Stimulated activated naive CD8-positive, alpha-beta T cell treated with anti-CD3 and anti-CD28 coated beads, Interleukin-15, Interleukin-2, amounts not matched to agents 100 ng/mL and 50 ng/mL, for 24 hours (primary cell): ENCODE measurements around the gene HRH3.

Experiments
- H3K27ac Mint-ChIP-seq: one replicate; pipeline ENCODE4 v1.8.0; 2021; ENCODE audit warnings: mild to moderate bottlenecking, mixed read lengths
- H3K27me3 Mint-ChIP-seq: one replicate; pipeline ENCODE4 v1.8.0; 2021; ENCODE audit warnings: mixed read lengths
- H3K36me3 Mint-ChIP-seq: one replicate; pipeline ENCODE4 v1.8.0; 2021; ENCODE audit warnings: low read depth, mixed read lengths
- H3K4me1 Mint-ChIP-seq: one replicate; pipeline ENCODE4 v1.8.0; 2021; ENCODE audit warnings: low read depth, mixed read lengths
- H3K4me3 Mint-ChIP-seq: one replicate; pipeline ENCODE4 v1.8.0; 2021; ENCODE audit warnings: mild to moderate bottlenecking, mixed read lengths
- H3K9me3 Mint-ChIP-seq: one replicate; pipeline ENCODE4 v1.8.0; 2021; ENCODE audit warnings: mixed read lengths

HRH3 gene

DNA sequence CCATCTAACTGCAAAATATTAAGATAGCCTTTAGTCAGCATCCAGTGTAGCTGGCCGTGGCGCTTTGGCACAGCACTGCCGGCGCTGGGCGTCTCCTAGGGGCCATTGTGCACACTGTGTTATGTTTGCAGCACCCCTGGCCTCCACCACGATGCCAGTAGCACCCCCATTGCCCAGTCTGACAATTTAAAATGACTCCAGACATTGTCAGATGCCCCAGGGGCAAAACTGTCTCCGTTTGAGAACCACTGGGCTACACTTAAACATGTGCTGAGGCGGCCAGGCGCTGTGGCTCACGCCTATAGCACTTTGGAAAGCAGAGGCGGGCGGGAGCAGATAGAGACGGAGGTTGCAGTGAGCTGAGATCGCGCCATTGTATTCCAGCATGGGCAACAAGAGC lies 43.2 kb downstream of the HRH3 start:
- H3K9me3 Mint-ChIP-seq, result no peaks in the 10 kb centered on the region
- H3K4me1 Mint-ChIP-seq, result peaks cover 4% of the 10 kb centered on the region
- H3K4me3 Mint-ChIP-seq, result no peak overlapping the region
- H3K36me3 Mint-ChIP-seq, result peaks cover 28% of the 10 kb centered on the region
- no peaks in the 10 kb centered on the region for H3K27me3 Mint-ChIP-seq
- H3K27ac Mint-ChIP-seq, result no peak overlapping the region

- peaks cover 28% of the 10 kb centered on the region for H3K36me3 Mint-ChIP-seq
- H3K27me3 Mint-ChIP-seq, result no peaks in the 10 kb centered on the region
- H3K27ac Mint-ChIP-seq, result no peak overlapping the region
- H3K4me1 Mint-ChIP-seq, result no peaks in the 10 kb centered on the region
- no peaks in the 10 kb centered on the region for H3K9me3 Mint-ChIP-seq
- H3K4me3 Mint-ChIP-seq, result no peak overlapping the region
Observed at GRCh38 chr20:62175711-62176110, 44.4 kb downstream of the HRH3 start.

GRCh38 chr20:62174870-62175624 lies 45.0 kb downstream of the HRH3 start:
- H3K36me3 Mint-ChIP-seq, result peaks cover 25% of the 10 kb centered on the region
- H3K9me3 Mint-ChIP-seq, result no peaks in the 10 kb centered on the region
- H3K27ac Mint-ChIP-seq, result no peak overlapping the region
- H3K27me3 Mint-ChIP-seq, result no peaks in the 10 kb centered on the region
- no peaks in the 10 kb centered on the region for H3K4me1 Mint-ChIP-seq
- H3K4me3 Mint-ChIP-seq, result no peak overlapping the region

DNA sequence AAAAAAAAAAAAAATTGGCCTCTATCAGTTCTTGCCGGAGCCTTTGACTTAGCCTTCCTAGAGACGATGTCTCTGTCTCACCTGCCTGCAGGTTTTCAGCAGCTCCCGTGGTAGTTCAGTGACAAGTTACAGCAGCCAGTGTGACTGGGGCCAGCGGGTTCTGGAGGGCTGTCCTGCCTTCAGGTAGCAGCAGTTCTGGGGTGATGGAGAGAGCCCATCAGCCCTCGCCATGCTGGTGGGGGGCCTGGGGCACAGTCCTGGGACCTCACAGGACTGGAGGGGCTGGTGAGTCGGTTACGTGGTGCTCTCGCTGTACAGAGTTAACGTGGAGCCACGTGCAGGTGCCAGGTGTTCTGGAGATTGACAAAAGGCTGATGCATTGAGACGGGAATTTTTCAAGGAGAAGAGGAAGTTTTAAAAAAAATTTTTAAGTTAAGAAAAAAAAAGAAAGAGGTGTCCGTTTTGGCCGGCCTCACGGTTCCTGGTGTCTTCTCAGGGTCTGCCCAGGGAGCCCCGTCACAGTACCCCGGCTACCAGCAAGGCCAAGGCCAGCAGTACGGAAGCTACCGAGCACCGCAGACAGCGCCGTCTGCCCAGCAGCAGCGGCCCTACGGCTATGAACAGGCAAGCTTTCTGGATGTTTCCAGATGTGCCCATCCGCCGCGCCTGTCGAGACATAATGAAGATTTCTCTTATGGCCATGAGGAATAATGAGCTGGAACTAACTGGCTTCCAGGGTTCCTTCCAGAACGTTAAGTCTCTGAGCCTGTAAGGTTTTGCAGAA lies 45.9 kb downstream of the HRH3 start:
- H3K4me3 Mint-ChIP-seq, result no peak overlapping the region
- H3K27me3 Mint-ChIP-seq, result no peaks in the 10 kb centered on the region
- H3K36me3 Mint-ChIP-seq, result peaks cover 26% of the 10 kb centered on the region
- H3K4me1 Mint-ChIP-seq, result no peaks in the 10 kb centered on the region
- no peaks in the 10 kb centered on the region for H3K9me3 Mint-ChIP-seq
- H3K27ac Mint-ChIP-seq, result no peak overlapping the region

DNA sequence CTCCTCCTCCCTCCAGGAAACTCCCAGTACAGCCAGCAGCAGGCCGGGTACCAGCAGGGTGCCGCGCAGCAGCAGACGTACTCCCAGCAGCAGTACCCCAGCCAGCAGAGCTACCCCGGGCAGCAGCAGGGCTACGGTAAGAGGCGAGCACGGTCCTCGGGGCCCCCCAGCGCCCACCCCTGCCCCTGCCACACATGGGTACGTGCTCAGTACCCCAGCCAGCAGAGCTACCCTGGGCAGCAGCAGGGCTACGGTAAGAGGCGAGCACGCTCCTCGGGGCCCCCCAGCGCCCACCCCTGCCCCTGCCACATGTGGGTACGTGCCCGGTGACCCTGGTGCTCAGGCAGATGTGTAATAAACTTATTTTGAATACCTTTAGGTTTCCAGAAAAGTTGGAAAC lies 47.4 kb downstream of the HRH3 start:
- peaks cover 31% of the 10 kb centered on the region for H3K36me3 Mint-ChIP-seq

GRCh38 chr20:62171245-62171644 lies 48.8 kb downstream of the HRH3 start:
- Mint-ChIP-seq H3K9me3 (no peaks in the 10 kb centered on the region), H3K4me1 (no peaks in the 10 kb centered on the region), H3K4me3 (no peak overlapping the region), H3K36me3 (peaks cover 35% of the 10 kb centered on the region), H3K27ac (no peak overlapping the region), H3K27me3 (no peaks in the 10 kb centered on the region)

More for the DNA sequence above, 47.4 kb downstream of the HRH3 start:
- no peak overlapping the region for H3K27ac Mint-ChIP-seq
- no peak overlapping the region for H3K4me3 Mint-ChIP-seq
- H3K4me1 Mint-ChIP-seq, result no peaks in the 10 kb centered on the region
- no peaks in the 10 kb centered on the region for H3K27me3 Mint-ChIP-seq
- H3K9me3 Mint-ChIP-seq, result no peaks in the 10 kb centered on the region

DNA sequence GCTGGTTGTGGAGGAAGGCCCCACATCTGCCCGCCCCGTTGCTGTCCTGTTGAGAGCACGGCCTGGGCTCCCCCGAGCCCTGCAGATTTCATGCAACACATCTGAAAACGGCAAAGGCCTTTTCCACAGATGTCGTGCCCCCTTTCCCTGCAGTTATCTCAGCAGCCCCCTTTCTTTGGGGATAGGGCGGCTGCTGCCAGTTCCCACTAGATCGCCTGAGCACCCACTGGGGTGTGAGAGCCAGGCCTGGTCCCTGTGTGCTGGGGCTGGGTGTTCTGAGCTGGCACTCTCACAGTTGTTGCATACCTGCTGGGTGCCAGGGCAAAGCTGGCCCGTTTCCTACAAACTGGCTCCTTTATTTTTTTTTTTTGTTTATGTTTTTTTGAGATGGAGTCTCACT lies 49.5 kb downstream of the HRH3 start:
- Mint-ChIP-seq H3K4me1 (no peaks in the 10 kb centered on the region), H3K9me3 (no peaks in the 10 kb centered on the region), H3K4me3 (no peak overlapping the region), H3K27me3 (no peaks in the 10 kb centered on the region), H3K36me3 (peaks cover 37% of the 10 kb centered on the region), H3K27ac (no peak overlapping the region)

- Mint-ChIP-seq H3K27ac (no peak overlapping the region), H3K9me3 (no peaks in the 10 kb centered on the region), H3K27me3 (no peaks in the 10 kb centered on the region), H3K4me3 (no peak overlapping the region), H3K36me3 (peaks cover 31% of the 10 kb centered on the region), H3K4me1 (no peaks in the 10 kb centered on the region)
Observed at GRCh38 chr20:62168890-62169435, 51.1 kb downstream of the HRH3 start.

DNA sequence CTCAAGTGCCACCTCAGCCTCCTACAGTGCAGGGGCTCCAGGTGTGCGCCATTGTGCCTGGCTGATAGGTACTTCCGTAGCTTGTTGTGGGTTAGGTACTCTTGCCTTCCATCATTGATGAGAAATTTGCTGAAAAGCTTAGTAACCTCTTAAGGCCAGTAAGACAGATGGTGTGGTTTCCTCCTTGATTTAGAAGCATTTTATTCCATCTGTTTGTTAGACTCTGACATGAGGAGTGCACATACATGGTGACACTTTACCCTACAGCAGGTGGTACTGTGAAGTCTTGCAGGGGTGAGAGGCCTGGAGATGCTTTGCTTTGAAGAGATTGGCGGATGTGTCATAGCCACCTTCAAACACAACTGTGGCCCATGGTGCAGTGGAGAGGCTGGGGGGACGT lies 52.0 kb downstream of the HRH3 start:
- no peak overlapping the region for H3K27ac Mint-ChIP-seq
- H3K4me1 Mint-ChIP-seq, result no peaks in the 10 kb centered on the region
- no peaks in the 10 kb centered on the region for H3K9me3 Mint-ChIP-seq
- H3K27me3 Mint-ChIP-seq, result no peaks in the 10 kb centered on the region
- H3K36me3 Mint-ChIP-seq, result peaks cover 35% of the 10 kb centered on the region
- H3K4me3 Mint-ChIP-seq, result no peak overlapping the region

- no peaks in the 10 kb centered on the region for H3K9me3 Mint-ChIP-seq
- peaks cover 34% of the 10 kb centered on the region for H3K36me3 Mint-ChIP-seq
- no peak overlapping the region for H3K4me3 Mint-ChIP-seq
- H3K27me3 Mint-ChIP-seq, result no peaks in the 10 kb centered on the region
- no peak overlapping the region for H3K27ac Mint-ChIP-seq
- H3K4me1 Mint-ChIP-seq, result no peaks in the 10 kb centered on the region
Observed at GRCh38 chr20:62167474-62167873, 52.6 kb downstream of the HRH3 start.

- no peak overlapping the region for H3K27ac Mint-ChIP-seq
- H3K27me3 Mint-ChIP-seq, result no peaks in the 10 kb centered on the region
- H3K4me3 Mint-ChIP-seq, result no peak overlapping the region
- H3K4me1 Mint-ChIP-seq, result no peaks in the 10 kb centered on the region
- no peaks in the 10 kb centered on the region for H3K9me3 Mint-ChIP-seq
- H3K36me3 Mint-ChIP-seq, result peaks cover 27% of the 10 kb centered on the region
Observed at GRCh38 chr20:62165762-62166399, 54.2 kb downstream of the HRH3 start.
